HepG2 (cell line): ENCODE data around the gene LTB4R. TPM values are rescaled to one million over a fixed set of nuclear protein-coding genes. Genes with fewer than 3 reads are reported as not detected.

ENCODE experiments used
- HNRNPUL1 ChIP-seq: fragments of 200-400 bp; formaldehyde crosslinking; IDR thresholded peaks from 2 replicates; pipeline ENCODE4 v1.6.1; 2017; ENCODE audit warnings: low read depth, mild to moderate bottlenecking, low read length, moderate library complexity
- KDM5B ChIP-seq: sonication (generic); formaldehyde crosslinking; IDR thresholded peaks from 2 replicates; pipeline ENCODE4 v1.4.0; 2020; ENCODE audit warnings: missing genetic modification reagents, mild to moderate bottlenecking, borderline replicate concordance
- MEF2D ChIP-seq: sonication (generic); formaldehyde crosslinking; IDR thresholded peaks from 2 replicates; pipeline ENCODE4 v1.5.1; 2020; ENCODE audit warnings: mild to moderate bottlenecking, missing genetic modification reagents
- NKX3-1 ChIP-seq: sonication (generic); formaldehyde crosslinking; IDR thresholded peaks from 2 replicates; pipeline ENCODE4 v1.5.0; 2020; ENCODE audit warnings: missing genetic modification reagents
- NR2F1 ChIP-seq, 2 experiments: fragments of 450-650 bp in 1 of 2; formaldehyde crosslinking in 1 of 2; IDR thresholded peaks; 2 replicates each; pipeline versions ENCODE4 v1.5.0 to v1.6.1; 2016 to 2020; ENCODE audit warnings: mild to moderate bottlenecking in 1 of 2, missing compliant biosample characterization in 1 of 2, missing genetic modification reagents in 1 of 2, moderate library complexity in 1 of 2
- RORA ChIP-seq: sonication (generic); formaldehyde crosslinking; IDR thresholded peaks from 2 replicates; pipeline ENCODE4 v1.5.0; 2020; ENCODE audit warnings: mild to moderate bottlenecking, missing genetic modification reagents, moderate library complexity
- SUZ12 ChIP-seq: fragments of 150-350 bp; IDR thresholded peaks from 2 replicates; pipeline ENCODE4 v1.6.1; 2014; ENCODE audit warnings: low read depth, low read length
- U2AF2 ChIP-seq: fragments of 200-400 bp; formaldehyde crosslinking; IDR thresholded peaks from 2 replicates; pipeline ENCODE4 v1.6.1; 2017; ENCODE audit warnings: low read depth, mild to moderate bottlenecking, low read length
- WIZ ChIP-seq: sonication (generic); formaldehyde crosslinking; IDR thresholded peaks from 2 replicates; pipeline ENCODE4 v1.5.1; 2020; ENCODE audit warnings: mild to moderate bottlenecking, missing genetic modification reagents
- XBP1 ChIP-seq: sonication (generic); formaldehyde crosslinking; IDR thresholded peaks from 2 replicates; pipeline ENCODE4 v1.5.0; 2020; ENCODE audit warnings: missing genetic modification reagents
- ZBTB21 ChIP-seq: sonication (generic); formaldehyde crosslinking; IDR thresholded peaks from 2 replicates; pipeline ENCODE4 v1.4.0; 2020; ENCODE audit warnings: missing genetic modification reagents
- ZNF142 ChIP-seq: sonication (generic); formaldehyde crosslinking; IDR thresholded peaks from 2 replicates; pipeline ENCODE4 v1.4.0; 2020; ENCODE audit warnings: missing genetic modification reagents
- ZNF274 ChIP-seq: sonication (generic); formaldehyde crosslinking; IDR thresholded peaks from 2 replicates; pipeline ENCODE4 v1.5.1; 2020; ENCODE audit warnings: mild to moderate bottlenecking, missing genetic modification reagents
- ZNF430 ChIP-seq: sonication (generic); formaldehyde crosslinking; IDR thresholded peaks from 2 replicates; pipeline ENCODE4 v1.9.0; 2021; ENCODE audit warnings: mild to moderate bottlenecking, missing genetic modification reagents
- ZNF44 ChIP-seq: sonication (generic); formaldehyde crosslinking; IDR thresholded peaks from 2 replicates; pipeline ENCODE4 v1.5.1; 2020; ENCODE audit warnings: mild to moderate bottlenecking, missing genetic modification reagents
- ZNF446 ChIP-seq: sonication (generic); formaldehyde crosslinking; IDR thresholded peaks from 2 replicates; pipeline ENCODE4 v1.5.0; 2020; ENCODE audit warnings: mild to moderate bottlenecking, missing genetic modification reagents
- ZNF605 ChIP-seq: sonication (generic); formaldehyde crosslinking; IDR thresholded peaks from 2 replicates; pipeline ENCODE4 v1.8.0; 2022; ENCODE audit warnings: mild to moderate bottlenecking, missing genetic modification reagents
- polyA plus RNA-seq, 8 experiments: library from polyadenylated mRNA; depleted of rRNA in 3 of 8; stranded (reverse) in 7 of 8; unstranded in 1 of 8; fragments of >200 nt; fragmentation: Illumina TruSeq in 4 of 8; extraction: Trizol in 4 of 8; gene quantifications; 2 replicates each; pipeline versions ENCODE4 v1.2.1 to v1.2.3, GENCODE V29; 2011 to 2016; ENCODE audit warnings: low read depth in 4 of 8, missing spikeins in 1 of 8, mixed read lengths in 1 of 8; ENCODE audit not compliant: insufficient read depth in 1 of 8
- total RNA-seq, 5 experiments: library from RNA; depleted of rRNA; stranded (reverse); fragments of >200 nt; fragmentation: Illumina TruSeq; extraction: Trizol; gene quantifications; 2 replicates each; pipeline ENCODE4 v1.2.3, GENCODE V29; 2016; ENCODE audit warnings: low read depth in 1 of 5
- TF ChIP-seq, protein P1 (sequence below): IDR thresholded peaks from 2 replicates; pipeline ENCODE4 v1.6.1; 2016; ENCODE audit warnings: missing compliant biosample characterization, missing genetic modification reagents, borderline replicate concordance
- TF ChIP-seq, protein P2 (sequence below): sonication (generic); formaldehyde crosslinking; IDR thresholded peaks from 2 replicates; pipeline ENCODE4 v1.8.0; 2022; ENCODE audit warnings: mild to moderate bottlenecking, missing genetic modification reagents; ENCODE audit not compliant: insufficient replicate concordance
- TF ChIP-seq, protein P3 (sequence below): sonication (generic); formaldehyde crosslinking; IDR thresholded peaks from 2 replicates; pipeline ENCODE4 v1.8.1; 2023; ENCODE audit warnings: mild to moderate bottlenecking, moderate library complexity, missing genetic modification reagents

The LTB4R gene
- total and polyA plus RNA-seq, 2 of the 13 experiments (the other 11 are each of a cell fraction or from before 2014, with no cell fraction given), result 3.2 to 8.2 TPM

DNA sequence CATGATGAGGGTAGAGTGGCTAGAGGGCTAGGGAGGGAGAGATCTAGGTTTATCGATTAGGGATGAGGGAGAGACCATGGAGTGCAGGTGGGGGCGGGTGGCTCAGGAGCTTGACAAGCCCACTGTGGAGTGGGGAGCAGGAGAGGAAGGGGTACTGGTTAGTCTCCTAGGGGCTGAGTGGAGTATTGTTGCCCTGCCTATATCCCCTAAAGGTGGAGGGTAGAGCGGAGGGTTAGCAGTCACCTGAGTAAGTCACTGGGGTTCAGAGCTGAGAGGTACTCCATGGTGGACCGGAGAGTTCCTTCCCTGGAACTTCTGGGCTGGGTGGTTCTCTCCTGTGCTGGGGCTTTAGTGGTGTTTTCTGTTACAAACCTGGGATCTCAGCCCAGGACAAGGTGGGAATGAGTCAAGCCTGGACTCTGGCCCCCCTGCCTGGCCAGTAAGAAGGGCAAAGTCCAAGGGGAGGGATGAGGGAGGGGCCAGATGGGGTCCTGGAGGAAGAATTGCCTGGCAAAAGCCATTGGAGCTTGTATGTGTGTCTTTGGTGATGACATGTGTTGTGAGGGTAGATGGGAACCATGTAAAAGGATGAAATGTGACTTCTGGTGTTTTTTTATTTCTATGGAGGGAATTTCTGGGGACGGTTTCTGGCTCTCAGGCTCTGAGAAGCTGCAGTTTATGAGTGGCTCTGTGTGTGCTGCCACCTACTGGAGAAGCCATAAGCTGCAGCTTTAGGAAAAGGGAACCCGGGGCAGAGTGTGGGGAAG is 3.5 kb upstream of the LTB4R start, which contains the start of gene CIDEB (continued):
- TF ChIP-seq ZNF142 (CRISPR knock-in tag) (no peak), ZNF446 (peak; percentile 75; the same call in 1 of the 2 replicates), KDM5B (CRISPR knock-in tag) (peak; percentile 72), HNRNPUL1 (no peak), ZNF605 (CRISPR knock-in tag) (peak; percentile 99), WIZ (CRISPR knock-in tag) (no peak), NR2F1 (CRISPR knock-in tag; IDR thresholded peaks at IDR 0.05) (peak in 1 of 2 experiments; percentile 37; a peak in 2 of 4 replicates), NKX3-1 (no peak), ZNF274 (CRISPR knock-in tag) (peak; percentile 88), MEF2D (CRISPR knock-in tag) (peak; percentile 97), ZBTB21 (CRISPR knock-in tag) (peak; percentile 47), RORA (CRISPR knock-in tag) (no peak), ZNF430 (CRISPR knock-in tag) (peak; percentile 99), ZNF44 (CRISPR knock-in tag) (peak; percentile 97), XBP1 (CRISPR knock-in tag) (no peak), U2AF2 (no peak), SUZ12 (no peak)
- TF ChIP-seq, protein P1, sequence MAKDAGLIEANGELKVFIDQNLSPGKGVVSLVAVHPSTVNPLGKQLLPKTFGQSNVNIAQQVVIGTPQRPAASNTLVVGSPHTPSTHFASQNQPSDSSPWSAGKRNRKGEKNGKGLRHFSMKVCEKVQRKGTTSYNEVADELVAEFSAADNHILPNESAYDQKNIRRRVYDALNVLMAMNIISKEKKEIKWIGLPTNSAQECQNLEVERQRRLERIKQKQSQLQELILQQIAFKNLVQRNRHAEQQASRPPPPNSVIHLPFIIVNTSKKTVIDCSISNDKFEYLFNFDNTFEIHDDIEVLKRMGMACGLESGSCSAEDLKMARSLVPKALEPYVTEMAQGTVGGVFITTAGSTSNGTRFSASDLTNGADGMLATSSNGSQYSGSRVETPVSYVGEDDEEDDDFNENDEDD (CRISPR knock-in tag), result peak; percentile 72; the same call in 1 of the 2 replicates
- TF ChIP-seq, protein P2, sequence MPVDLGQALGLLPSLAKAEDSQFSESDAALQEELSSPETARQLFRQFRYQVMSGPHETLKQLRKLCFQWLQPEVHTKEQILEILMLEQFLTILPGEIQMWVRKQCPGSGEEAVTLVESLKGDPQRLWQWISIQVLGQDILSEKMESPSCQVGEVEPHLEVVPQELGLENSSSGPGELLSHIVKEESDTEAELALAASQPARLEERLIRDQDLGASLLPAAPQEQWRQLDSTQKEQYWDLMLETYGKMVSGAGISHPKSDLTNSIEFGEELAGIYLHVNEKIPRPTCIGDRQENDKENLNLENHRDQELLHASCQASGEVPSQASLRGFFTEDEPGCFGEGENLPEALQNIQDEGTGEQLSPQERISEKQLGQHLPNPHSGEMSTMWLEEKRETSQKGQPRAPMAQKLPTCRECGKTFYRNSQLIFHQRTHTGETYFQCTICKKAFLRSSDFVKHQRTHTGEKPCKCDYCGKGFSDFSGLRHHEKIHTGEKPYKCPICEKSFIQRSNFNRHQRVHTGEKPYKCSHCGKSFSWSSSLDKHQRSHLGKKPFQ (CRISPR knock-in tag), result no peak
- TF ChIP-seq, protein P3, sequence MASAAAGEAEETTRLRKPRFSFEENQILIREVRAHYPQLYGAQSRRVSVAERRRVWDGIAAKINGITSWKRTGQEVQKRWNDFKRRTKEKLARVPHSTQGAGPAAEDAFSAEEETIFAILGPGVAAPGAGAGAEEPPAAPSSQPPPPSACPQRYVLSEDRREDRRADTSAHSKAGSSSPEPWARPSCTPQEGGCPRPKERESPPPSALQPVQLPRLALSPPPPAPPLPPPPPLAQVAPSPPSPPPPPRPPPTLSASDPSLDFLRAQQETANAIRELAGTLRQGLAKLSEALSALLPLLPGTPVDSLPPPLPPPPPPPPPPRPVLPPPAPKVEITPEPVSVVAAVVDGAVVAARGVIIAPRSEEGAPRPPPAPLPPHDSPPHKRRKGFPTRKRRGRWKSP (CRISPR knock-in tag), result no peak
